SJSA1 (cell line): ENCODE measurements around the gene JMJD6. TPM values are rescaled to one million over a fixed set of nuclear protein-coding genes. Genes with fewer than 3 reads are reported as not detected.
"Not testable (repeated sequence)": the region's sequence is repeated elsewhere in the genome, so short reads cannot be mapped to it uniquely, and the experiment has no call there.

Source experiments
- DNase-seq, 2 experiments: peaks; one replicate each; pipeline ENCODE4 v3.0.0-alpha.2; 2015 to 2020; ENCODE audit warnings: low spot score in 2 of 2, low read depth in 1 of 2
- H3K27ac ChIP-seq: fragments of 250-450 bp; sonication (Bioruptor Pico); 2 replicates; pipeline ENCODE4 v1.5.1; 2020; ENCODE audit warnings: mild to moderate bottlenecking, moderate library complexity
- H3K27me3 ChIP-seq: fragments of 250-450 bp; sonication (Bioruptor Pico); replicated peaks from 2 replicates; pipeline ENCODE4 v1.5.1; 2020; ENCODE audit warnings: mild to moderate bottlenecking, moderate library complexity
- H3K36me3 ChIP-seq: fragments of 250-450 bp; sonication (Bioruptor Pico); 2 replicates; pipeline ENCODE4 v1.5.1; 2020; ENCODE audit warnings: mild to moderate bottlenecking
- H3K4me1 ChIP-seq: fragments of 250-450 bp; sonication (Bioruptor Pico); replicated peaks from 2 replicates; pipeline ENCODE4 v1.6.1; 2021; ENCODE audit warnings: mild to moderate bottlenecking
- H3K4me3 ChIP-seq: fragments of 250-450 bp; sonication (Bioruptor Pico); 2 replicates; pipeline ENCODE4 v1.5.1; 2020; ENCODE audit warnings: mild to moderate bottlenecking
- H3K9me3 ChIP-seq: fragments of 250-450 bp; sonication (Bioruptor Pico); replicated peaks from 2 replicates; pipeline ENCODE4 v1.5.1; 2020; ENCODE audit warnings: mild to moderate bottlenecking
- total RNA-seq: library from RNA; depleted of rRNA; stranded (reverse); fragments of >200 nt; shearing (Covaris generic); gene quantifications from 2 replicates; pipeline ENCODE4 v1.2.3, GENCODE V29; 2014

JMJD6 gene
- total RNA-seq, 1 experiment from 2014 or later = 48.4 TPM

- Histone ChIP-seq H3K27me3 (no peaks in the 10 kb centered on the region), H3K36me3 (peaks cover 58% of the 10 kb centered on the region), H3K9me3 (no peaks in the 10 kb centered on the region), H3K27ac (no peak overlapping the region), H3K4me1 (peaks cover 41% of the 10 kb centered on the region), H3K4me3 (no peak overlapping the region)
- no peak for DNase-seq
Observed at GRCh38 chr17:76706817-76707216, 19.6 kb downstream of the JMJD6 start.

GRCh38 chr17:76704805-76705204 lies 21.6 kb downstream of the JMJD6 start:
- DNase-seq = no peak
- peaks cover 51% of the 10 kb centered on the region for H3K4me1 ChIP-seq
- H3K27ac ChIP-seq = no peak overlapping the region
- no peaks in the 10 kb centered on the region for H3K9me3 ChIP-seq
- H3K4me3 ChIP-seq = no peak overlapping the region
- H3K36me3 ChIP-seq = peaks cover 57% of the 10 kb centered on the region
- no peaks in the 10 kb centered on the region for H3K27me3 ChIP-seq

- no peak for DNase-seq
- Histone ChIP-seq H3K4me1 (peaks cover 59% of the 10 kb centered on the region), H3K27ac (no peak overlapping the region), H3K27me3 (no peaks in the 10 kb centered on the region), H3K9me3 (no peaks in the 10 kb centered on the region), H3K4me3 (no peak overlapping the region), H3K36me3 (peaks cover 55% of the 10 kb centered on the region)
Observed at GRCh38 chr17:76702941-76703637, 23.3 kb downstream of the JMJD6 start.

- no peak for DNase-seq
- Histone ChIP-seq H3K27ac (peak overlapping the region; percentile 80; the same call in 1 of the 2 replicates), H3K9me3 (no peaks in the 10 kb centered on the region), H3K4me3 (no peak overlapping the region), H3K36me3 (peaks cover 53% of the 10 kb centered on the region), H3K27me3 (no peaks in the 10 kb centered on the region), H3K4me1 (peaks cover 60% of the 10 kb centered on the region)
Observed at GRCh38 chr17:76702076-76702475, 24.3 kb downstream of the JMJD6 start.

- no peak overlapping the region for H3K4me3 ChIP-seq
Observed at GRCh38 chr17:76701471-76701967, 24.9 kb downstream of the JMJD6 start.

GRCh38 chr17:76700617-76701470 lies 25.6 kb downstream of the JMJD6 start:
- peak overlapping the region; percentile 10; the same call in 1 of the 2 replicates for H3K4me3 ChIP-seq

More at GRCh38 chr17:76701471-76701967, 24.9 kb downstream of the JMJD6 start:
- no peak for DNase-seq
- Histone ChIP-seq H3K4me1 (peaks cover 61% of the 10 kb centered on the region), H3K27ac (peak overlapping the region; percentile 80), H3K27me3 (no peaks in the 10 kb centered on the region), H3K36me3 (peaks cover 53% of the 10 kb centered on the region), H3K9me3 (no peaks in the 10 kb centered on the region)

GRCh38 chr17:76700270-76700616 lies 26.2 kb downstream of the JMJD6 start:
- DNase-seq = no peak
- Histone ChIP-seq H3K4me1 (peaks cover 68% of the 10 kb centered on the region), H3K36me3 (peaks cover 58% of the 10 kb centered on the region), H3K27ac (peak overlapping the region; percentile 80), H3K27me3 (no peaks in the 10 kb centered on the region), H3K4me3 (no peak overlapping the region), H3K9me3 (no peaks in the 10 kb centered on the region)

More at GRCh38 chr17:76700617-76701470, 25.6 kb downstream of the JMJD6 start:
- peak; percentile 87 to 88 for DNase-seq
- peaks cover 62% of the 10 kb centered on the region for H3K4me1 ChIP-seq
- peaks cover 58% of the 10 kb centered on the region for H3K36me3 ChIP-seq
- peak overlapping the region; percentile 80 for H3K27ac ChIP-seq
- no peaks in the 10 kb centered on the region for H3K9me3 ChIP-seq
- H3K27me3 ChIP-seq = no peaks in the 10 kb centered on the region

GRCh38 chr17:76698466-76698977 lies 27.9 kb downstream of the JMJD6 start:
- not testable (repeated sequence) for H3K9me3 ChIP-seq, H3K4me3 ChIP-seq, H3K27ac ChIP-seq, H3K27me3 ChIP-seq, DNase-seq
- Histone ChIP-seq H3K36me3 (peaks cover 55% of the 10 kb centered on the region), H3K4me1 (peaks cover 86% of the 10 kb centered on the region)

- H3K4me1 ChIP-seq = peaks cover 91% of the 10 kb centered on the region
- no peak overlapping the region for H3K27ac ChIP-seq
- DNase-seq = no peak
- H3K9me3 ChIP-seq = no peaks in the 10 kb centered on the region
- no peaks in the 10 kb centered on the region for H3K27me3 ChIP-seq
- H3K36me3 ChIP-seq = peaks cover 51% of the 10 kb centered on the region
- H3K4me3 ChIP-seq = no peak overlapping the region
Observed at GRCh38 chr17:76697702-76698465, 28.5 kb downstream of the JMJD6 start.

GRCh38 chr17:76696763-76697701 lies 29.4 kb downstream of the JMJD6 start:
- Histone ChIP-seq H3K9me3 (no peaks in the 10 kb centered on the region), H3K4me3 (no peak overlapping the region), H3K4me1 (peaks cover 95% of the 10 kb centered on the region), H3K27ac (no peak overlapping the region), H3K36me3 (peaks cover 51% of the 10 kb centered on the region), H3K27me3 (no peaks in the 10 kb centered on the region)
- no peak for DNase-seq

- Histone ChIP-seq H3K36me3 (peaks cover 41% of the 10 kb centered on the region), H3K27ac (peak overlapping the region; percentile 94; the same call in 1 of the 2 replicates), H3K4me1 (peaks cover 95% of the 10 kb centered on the region), H3K9me3 (no peaks in the 10 kb centered on the region), H3K27me3 (no peaks in the 10 kb centered on the region), H3K4me3 (no peak overlapping the region)
- no peak for DNase-seq
Observed at GRCh38 chr17:76695059-76695831, 31.2 kb downstream of the JMJD6 start.
